ENCODE data around the gene OXSM.

DNA sequence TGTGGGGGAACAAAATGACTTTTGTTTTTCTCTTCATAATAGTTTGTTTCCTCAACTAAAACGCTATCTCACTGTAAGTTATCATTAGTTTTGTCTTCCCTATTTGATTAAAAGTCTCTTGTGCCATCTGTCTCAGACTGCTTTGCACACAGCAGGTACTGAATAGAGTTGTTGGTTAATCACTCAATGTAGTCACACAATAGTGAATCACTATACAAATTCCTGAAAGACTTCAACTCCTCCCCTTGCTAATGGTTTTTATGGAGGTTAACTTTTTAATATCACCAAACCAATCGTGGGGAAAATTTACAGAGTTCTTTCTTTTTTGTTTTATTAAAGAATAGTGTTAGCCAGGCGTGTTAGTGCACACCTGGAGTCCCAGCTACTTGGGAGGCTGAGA lies 4.1 kb upstream of the OXSM start:
- TF ChIP-seq, protein P1, sequence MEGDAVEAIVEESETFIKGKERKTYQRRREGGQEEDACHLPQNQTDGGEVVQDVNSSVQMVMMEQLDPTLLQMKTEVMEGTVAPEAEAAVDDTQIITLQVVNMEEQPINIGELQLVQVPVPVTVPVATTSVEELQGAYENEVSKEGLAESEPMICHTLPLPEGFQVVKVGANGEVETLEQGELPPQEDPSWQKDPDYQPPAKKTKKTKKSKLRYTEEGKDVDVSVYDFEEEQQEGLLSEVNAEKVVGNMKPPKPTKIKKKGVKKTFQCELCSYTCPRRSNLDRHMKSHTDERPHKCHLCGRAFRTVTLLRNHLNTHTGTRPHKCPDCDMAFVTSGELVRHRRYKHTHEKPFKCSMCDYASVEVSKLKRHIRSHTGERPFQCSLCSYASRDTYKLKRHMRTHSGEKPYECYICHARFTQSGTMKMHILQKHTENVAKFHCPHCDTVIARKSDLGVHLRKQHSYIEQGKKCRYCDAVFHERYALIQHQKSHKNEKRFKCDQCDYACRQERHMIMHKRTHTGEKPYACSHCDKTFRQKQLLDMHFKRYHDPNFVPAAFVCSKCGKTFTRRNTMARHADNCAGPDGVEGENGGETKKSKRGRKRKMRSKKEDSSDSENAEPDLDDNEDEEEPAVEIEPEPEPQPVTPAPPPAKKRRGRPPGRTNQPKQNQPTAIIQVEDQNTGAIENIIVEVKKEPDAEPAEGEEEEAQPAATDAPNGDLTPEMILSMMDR (IDR thresholded peaks at IDR 0.05): no peak
- TF ChIP-seq REST (IDR thresholded peaks at IDR 0.05; ENCODE audit: insufficient read depth in 1 of 2, low read depth in 2 of 2, low read length in 1 of 2): no peak
- TF ChIP-seq SIN3A (IDR thresholded peaks at IDR 0.05; ENCODE audit: borderline replicate concordance, insufficient read depth, low read depth, low read length): no peak
- no peak for TF ChIP-seq POLR2AphosphoS5 (IDR thresholded peaks at IDR 0.05; ENCODE audit: low read depth, low read length)
- no peak for TF ChIP-seq TCF7L2 (IDR thresholded peaks at IDR 0.05; ENCODE audit: low read depth, low read length)

Measured in Panc1 (cell line).